Activated CD8-positive, alpha-beta memory T cell treated with anti-CD3 and anti-CD28 coated beads, Interleukin-2, amount 50 U/mL, for 48 hours (primary cell): ENCODE results near the gene NIPAL1.

ENCODE experiments used
- DNase-seq: peaks from one replicate; pipeline ENCODE4 v3.0.0-alpha.2; 2020

NIPAL1 gene

DNA sequence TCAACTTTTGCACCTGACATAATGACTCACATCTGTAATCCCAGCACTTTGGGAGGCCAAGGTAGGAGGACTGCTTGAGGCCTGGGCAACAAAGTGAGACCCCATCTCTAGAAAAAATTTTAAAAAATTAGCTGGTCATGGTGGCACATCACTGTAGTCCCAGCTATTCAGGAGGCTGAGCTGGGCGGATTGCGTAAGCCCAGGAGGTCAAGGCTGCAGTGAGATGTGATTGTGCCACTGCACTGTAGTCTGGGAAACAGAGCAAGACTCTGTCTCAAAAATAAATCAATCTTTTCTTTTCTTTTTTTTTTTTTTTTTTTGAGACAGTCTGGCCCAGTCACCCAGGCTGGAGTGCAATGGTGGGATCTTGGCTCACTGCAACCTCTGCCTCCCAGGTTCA is 52.5 kb downstream of the NIPAL1 start:
- DNase-seq, result no peak

DNA sequence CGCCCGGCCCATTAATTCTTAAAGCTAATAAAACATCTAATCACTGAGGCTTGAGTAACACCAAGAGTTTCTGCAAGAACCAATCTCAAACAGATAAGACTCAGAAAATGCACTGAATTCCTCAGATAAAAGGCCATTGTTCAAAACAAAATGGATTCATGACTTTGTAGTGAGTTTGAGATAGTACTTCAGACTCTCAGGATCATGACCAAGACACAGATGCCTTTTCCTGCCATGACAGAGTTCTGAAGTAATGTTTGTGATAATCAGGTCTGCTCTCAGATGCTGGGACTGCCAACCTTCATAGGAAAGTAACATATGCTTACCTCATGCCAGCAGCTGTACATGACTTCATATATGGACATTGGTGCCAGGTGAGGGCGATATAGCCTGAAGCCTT is 54.6 kb downstream of the NIPAL1 start:
- no peak for DNase-seq

DNA sequence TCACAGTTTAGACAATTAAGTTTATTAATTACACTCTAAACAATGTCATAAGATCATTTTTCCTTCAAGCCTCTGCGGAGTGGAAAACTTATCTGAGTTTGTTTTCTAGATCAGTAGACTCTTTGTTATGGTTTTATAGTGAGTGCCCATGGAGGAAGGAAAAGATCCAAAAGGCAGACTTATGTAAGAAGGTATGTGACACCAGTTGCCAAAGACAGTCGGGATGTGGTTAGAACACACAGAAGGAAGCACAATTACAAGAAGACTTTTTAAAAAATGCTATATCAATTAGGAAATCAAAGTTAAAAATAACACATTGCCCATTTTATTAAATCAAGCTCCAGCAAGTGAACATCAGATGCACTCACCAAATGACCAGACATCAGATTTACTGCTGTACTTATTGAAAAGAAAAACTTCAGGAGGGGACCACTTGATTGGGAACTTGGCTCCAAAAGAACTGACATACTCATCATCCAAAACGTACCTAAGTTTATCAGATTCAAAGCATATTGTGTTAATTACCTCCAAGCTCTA is 57.1 kb downstream of the NIPAL1 start:
- DNase-seq, result no peak

DNA sequence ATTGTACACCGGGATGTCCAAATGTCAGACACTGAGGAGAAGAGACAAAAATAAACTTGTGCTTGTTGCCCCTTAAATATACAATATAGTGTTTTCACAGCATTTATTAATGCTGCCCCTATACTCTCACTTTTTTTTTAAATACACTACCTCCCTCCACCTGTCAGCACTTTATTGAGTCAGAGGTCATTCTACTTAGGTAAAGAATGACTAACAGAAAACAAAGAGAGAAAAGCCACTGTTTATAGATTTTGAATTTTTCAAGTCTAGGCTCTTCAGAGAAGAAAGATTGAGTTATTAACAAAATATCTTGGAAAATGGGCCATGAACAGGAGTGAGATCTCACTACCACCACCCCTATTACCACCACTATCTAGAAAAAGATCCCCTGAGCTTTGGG is 58.1 kb downstream of the NIPAL1 start:
- no peak for DNase-seq

DNA sequence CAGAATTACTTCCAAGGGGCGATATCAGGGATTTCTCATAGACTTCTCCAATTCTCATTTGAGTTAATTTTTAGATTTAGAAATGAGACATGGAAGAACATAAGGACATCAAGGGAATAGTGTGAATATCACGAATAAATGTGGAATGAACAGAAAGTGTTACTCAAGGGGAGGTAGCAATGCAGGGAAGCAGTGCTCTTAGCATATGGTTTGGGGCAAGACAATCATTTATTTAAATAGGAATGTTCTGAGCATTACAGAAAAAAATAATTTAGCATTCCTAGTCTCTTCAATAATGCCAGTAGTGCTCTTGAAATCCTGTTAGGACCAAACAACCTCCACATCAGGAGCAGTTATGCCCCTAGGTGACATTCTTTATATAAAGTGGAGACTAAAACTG is 61.9 kb downstream of the NIPAL1 start:
- no peak for DNase-seq

DNA sequence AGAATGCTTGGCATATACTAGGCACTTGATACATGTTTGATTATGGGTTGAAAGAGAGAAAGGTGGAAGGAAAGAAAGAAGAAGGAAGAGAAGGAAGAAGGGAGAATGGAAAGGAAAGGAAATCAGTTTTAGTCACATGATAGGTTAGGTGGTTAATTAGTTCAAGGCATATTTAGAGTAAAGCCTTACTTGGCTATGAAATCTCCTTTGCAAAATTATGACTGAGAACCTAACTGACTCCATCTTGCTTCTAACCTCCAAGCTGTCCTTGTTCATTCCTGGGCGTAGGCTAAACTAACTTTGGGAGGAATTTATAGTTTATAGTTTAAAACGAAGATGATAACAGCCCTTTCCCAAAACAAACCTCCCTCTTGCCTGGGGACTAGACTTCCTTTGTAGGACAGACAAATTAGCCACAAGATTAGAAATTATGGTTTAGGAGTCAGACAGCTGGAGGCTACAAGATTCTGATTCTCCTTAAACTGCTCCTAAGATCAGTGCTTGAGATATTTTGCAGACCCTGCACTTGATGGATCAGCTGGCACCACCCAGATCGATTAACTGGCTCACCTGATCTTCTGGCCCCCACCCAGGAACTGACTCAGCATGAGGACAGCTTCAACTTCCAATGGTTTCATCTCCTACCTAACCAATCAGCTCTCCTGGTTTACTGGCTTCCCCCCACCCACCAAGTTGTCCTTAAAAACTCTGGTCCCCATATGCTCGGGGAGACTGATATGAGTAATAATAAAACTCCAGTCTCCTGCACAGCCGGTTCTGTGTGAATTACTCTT is 62.5 kb downstream of the NIPAL1 start:
- no peak for DNase-seq

DNA sequence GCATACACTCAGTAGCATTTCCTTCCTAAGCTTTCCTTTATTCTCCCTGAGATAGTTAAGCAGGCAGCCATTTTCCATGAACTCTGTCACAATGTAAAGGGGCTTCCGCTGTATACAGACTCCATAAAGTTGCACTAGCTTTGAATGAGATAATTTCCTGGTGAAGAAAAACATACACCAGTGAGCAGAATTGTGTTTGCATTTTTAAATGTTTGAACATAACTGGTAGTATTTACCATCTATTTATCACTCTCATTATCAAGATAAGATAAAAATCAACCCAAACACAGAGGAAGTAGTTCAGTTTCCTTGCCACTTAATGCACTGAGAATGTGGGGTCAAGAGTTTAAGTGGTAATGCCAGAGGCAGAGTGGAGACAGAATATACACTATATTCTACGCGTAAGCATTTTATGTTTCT is 63.4 kb downstream of the NIPAL1 start:
- DNase-seq, result no peak

DNA sequence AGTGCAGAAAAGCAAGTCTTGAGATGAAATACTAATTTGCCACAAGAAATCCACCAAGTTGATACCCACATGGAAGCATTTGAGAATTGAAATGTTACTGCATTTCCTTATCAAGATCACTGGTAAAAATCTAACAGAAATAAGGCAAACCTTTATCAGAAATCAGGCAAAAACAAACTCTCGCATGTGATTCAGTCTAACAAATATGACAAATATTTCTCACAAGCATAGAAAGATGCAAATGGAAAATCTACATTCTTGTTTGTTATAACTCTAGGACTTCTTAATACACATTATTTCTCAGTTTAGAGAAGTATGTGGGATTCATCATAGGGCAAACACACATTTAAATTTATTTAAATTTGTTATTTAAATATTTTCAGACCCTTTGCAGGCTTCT is 64.6 kb downstream of the NIPAL1 start:
- no peak for DNase-seq

DNA sequence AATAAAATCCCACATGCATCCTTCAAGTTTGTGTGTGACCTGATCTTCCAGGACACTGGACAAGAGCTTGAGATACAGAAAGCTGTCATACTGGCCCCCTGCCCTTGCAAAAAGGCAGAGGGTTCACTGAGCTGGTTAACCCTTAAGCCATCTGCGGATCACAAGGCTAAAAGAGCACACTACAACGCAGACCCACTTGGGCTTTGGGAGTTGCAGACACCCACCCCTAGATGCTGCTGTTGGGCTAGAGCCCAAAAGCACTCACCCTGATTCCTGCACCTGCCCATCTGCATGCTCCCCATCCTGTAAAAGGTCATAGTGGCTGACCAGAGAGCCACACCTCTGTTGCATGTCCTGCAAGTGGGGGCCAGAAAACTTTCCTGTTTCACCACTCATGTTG is 66.4 kb downstream of the NIPAL1 start:
- DNase-seq, result no peak

DNA sequence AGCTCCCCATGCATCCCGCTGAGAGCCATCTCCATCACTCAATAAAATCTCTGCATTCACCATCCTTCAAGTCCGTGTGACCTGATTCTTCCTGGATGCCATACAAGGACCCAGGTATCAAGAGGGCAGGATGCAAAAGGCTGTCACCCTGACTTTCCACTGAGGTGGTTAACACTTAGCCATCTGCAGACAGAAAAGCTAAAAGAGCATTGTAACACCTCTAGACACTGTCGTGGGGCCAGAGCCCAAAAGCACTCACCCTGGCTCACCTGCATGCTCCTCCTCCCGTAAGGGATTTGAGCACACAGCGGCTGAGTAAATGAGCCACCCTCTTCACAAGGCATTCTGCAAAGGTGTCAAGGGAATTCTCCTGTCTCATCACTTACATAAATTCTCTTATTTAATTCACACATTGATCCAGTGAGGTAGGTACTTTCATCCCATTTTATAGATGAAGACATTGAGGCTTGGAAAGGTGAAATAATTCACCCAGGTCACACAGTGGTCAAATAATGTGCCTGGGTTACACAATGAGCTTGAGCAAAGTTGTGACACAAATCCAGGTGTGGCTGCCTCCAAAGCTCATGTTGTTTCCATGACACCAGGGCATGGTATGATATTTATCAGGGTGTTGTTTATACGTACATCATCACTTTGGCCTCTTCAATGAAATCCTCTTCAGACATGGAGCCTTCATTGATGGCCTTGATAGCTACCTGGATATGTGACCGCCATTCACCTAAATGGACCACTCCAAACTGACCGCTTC is 69.4 kb downstream of the NIPAL1 start:
- no peak for DNase-seq
